ENCODE measurements around the gene GPX3.

The GPX3 gene

DNA sequence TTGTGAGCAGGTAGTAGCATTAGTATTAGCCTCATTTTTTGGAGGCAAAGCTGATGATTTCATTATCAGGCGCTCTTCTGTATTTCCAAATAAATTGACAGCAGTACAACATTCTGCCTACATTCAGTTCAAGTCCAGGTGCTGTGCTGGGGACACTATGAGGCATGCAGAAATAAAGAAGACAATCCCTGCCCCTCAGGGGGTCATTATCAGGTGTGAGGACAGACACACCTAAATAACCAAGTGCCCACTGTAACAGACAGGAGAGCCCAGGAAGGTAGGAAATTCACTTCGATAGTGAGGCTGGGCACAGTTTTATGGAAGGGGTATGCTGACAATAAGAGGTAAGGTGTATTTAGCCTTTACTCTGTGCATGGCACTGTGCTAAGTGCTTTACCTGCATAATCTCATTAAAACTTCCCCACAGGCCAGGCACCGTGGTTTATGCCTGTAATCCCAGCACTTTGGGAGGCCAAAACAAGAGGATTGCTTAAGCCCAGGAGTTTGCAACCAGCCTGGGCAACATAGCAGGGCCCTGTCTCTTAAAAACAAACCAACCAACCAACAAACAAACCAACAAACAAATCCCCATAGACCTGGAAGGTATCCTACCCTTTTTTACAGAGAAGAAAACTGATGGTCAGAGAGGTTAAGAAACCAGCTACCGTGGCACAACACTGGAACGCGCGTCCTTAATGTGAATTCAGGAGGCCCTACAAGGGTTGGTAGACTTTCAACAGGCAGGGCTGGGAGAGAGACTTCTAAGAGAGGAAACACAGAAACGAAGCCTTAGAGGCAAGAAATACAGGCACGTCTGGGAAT, 17.5 kb upstream of the GPX3 start:
- no peak overlapping the region for H3K4me3 ChIP-seq (replicated peaks; ENCODE audit: low read depth, low read length)
- no peak for DNase-seq (ENCODE audit: extremely low read depth, insufficient read length)
- H3K36me3 ChIP-seq (ENCODE audit: control insufficient read depth, insufficient read depth, low read length) = no peaks in the 10 kb centered on the region
- TF ChIP-seq, protein P1, sequence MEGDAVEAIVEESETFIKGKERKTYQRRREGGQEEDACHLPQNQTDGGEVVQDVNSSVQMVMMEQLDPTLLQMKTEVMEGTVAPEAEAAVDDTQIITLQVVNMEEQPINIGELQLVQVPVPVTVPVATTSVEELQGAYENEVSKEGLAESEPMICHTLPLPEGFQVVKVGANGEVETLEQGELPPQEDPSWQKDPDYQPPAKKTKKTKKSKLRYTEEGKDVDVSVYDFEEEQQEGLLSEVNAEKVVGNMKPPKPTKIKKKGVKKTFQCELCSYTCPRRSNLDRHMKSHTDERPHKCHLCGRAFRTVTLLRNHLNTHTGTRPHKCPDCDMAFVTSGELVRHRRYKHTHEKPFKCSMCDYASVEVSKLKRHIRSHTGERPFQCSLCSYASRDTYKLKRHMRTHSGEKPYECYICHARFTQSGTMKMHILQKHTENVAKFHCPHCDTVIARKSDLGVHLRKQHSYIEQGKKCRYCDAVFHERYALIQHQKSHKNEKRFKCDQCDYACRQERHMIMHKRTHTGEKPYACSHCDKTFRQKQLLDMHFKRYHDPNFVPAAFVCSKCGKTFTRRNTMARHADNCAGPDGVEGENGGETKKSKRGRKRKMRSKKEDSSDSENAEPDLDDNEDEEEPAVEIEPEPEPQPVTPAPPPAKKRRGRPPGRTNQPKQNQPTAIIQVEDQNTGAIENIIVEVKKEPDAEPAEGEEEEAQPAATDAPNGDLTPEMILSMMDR (IDR thresholded peaks at IDR 0.05; ENCODE audit: insufficient read depth, low read length, poor library complexity, severe bottlenecking) = no peak
- no peaks in the 10 kb centered on the region for H3K27me3 ChIP-seq (replicated peaks; ENCODE audit: control insufficient read depth, insufficient read depth, low read length)

DNA sequence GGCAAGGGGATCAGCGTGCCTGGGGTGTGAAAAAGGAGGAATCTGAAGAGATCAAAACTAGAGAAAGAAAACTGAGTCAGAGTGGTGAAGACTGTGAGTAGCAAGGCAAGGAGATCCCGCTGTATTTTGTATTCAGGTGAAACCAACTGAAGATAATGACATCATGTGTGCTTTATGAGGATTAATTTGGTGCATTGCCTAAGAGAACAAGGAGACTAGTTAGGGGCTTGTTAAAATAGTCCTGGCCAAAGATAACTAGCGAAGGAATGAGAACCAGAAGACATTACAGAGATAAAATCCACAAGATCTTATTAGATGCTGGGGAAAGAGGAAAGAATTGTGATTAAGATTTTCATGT, 16.9 kb upstream of the GPX3 start:
- no peaks in the 10 kb centered on the region for H3K27me3 ChIP-seq (replicated peaks; ENCODE audit: control insufficient read depth, insufficient read depth, low read length)
- TF ChIP-seq, protein P1 (IDR thresholded peaks at IDR 0.05; ENCODE audit: insufficient read depth, low read length, poor library complexity, severe bottlenecking) = no peak
- no peaks in the 10 kb centered on the region for H3K36me3 ChIP-seq (ENCODE audit: control insufficient read depth, insufficient read depth, low read length)
- no peak overlapping the region for H3K4me3 ChIP-seq (replicated peaks; ENCODE audit: low read depth, low read length)
- DNase-seq (ENCODE audit: extremely low read depth, insufficient read length) = no peak

DNA sequence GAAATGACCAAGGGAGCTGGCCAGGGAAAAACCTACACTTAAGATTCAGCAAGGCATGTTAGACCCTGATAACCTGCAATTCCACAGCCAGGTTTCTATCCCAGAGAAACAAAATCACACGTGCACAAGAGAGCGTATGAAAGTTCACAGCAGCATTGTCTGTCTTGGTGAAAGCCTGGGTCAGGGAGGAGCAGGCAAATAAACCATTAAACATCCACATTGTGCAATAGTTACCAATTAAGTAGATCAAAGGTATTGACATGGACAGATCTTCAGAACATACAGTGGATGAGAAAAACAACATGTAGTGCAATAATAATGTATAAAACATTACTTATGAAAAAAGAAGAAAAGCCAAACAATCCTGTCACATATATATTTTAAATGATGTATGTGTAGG, 15.9 kb upstream of the GPX3 start:
- Histone ChIP-seq H3K27me3 (replicated peaks; ENCODE audit: control insufficient read depth, insufficient read depth, low read length) (no peaks in the 10 kb centered on the region), H3K4me3 (replicated peaks; ENCODE audit: low read depth, low read length) (no peak overlapping the region), H3K36me3 (ENCODE audit: control insufficient read depth, insufficient read depth, low read length) (no peaks in the 10 kb centered on the region)
- TF ChIP-seq, protein P1 (IDR thresholded peaks at IDR 0.05; ENCODE audit: insufficient read depth, low read length, poor library complexity, severe bottlenecking) = no peak
- DNase-seq (ENCODE audit: extremely low read depth, insufficient read length) = no peak

DNA sequence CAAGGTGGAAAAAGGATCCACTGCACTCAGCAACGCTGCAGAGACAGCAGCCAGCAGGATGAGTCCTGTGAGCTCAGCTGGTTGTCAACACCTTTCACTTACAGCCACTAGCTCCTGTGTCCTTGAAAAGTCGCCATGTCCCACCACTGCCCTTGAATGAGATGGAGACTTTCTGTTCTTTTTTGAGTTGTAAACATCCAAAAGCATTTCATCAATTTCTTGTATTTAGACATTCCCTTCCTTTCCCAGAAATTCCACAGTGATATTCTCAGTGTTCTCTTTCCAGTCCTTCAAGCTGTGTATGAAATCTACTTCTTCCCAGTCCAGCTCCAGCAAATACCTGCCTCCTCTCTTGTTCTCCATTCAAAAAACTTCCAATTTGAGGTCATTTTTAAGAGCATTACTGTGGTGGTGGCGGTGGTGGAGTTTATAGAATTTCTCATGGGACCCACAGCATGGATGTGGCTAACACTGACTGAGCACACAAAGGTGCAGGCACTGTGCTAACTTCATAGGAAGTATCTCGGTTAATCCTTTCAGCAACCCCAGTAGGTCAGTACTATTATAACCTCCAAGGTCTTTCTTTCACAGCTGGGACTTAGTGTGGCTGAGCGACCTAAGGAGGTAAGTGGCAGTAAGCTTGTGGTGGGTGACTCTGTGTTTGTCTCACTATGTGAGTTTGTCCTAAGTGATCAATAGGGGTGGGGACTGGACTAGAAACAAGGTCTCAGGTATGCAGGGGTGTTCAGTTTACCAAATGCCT, 15.0 kb upstream of the GPX3 start:
- no peak for DNase-seq (ENCODE audit: extremely low read depth, insufficient read length)
- no peak overlapping the region for H3K4me3 ChIP-seq (replicated peaks; ENCODE audit: low read depth, low read length)
- TF ChIP-seq, protein P1 (IDR thresholded peaks at IDR 0.05; ENCODE audit: insufficient read depth, low read length, poor library complexity, severe bottlenecking) = no peak
- H3K27me3 ChIP-seq (replicated peaks; ENCODE audit: control insufficient read depth, insufficient read depth, low read length) = no peaks in the 10 kb centered on the region
- H3K36me3 ChIP-seq (ENCODE audit: control insufficient read depth, insufficient read depth, low read length) = no peaks in the 10 kb centered on the region

DNA sequence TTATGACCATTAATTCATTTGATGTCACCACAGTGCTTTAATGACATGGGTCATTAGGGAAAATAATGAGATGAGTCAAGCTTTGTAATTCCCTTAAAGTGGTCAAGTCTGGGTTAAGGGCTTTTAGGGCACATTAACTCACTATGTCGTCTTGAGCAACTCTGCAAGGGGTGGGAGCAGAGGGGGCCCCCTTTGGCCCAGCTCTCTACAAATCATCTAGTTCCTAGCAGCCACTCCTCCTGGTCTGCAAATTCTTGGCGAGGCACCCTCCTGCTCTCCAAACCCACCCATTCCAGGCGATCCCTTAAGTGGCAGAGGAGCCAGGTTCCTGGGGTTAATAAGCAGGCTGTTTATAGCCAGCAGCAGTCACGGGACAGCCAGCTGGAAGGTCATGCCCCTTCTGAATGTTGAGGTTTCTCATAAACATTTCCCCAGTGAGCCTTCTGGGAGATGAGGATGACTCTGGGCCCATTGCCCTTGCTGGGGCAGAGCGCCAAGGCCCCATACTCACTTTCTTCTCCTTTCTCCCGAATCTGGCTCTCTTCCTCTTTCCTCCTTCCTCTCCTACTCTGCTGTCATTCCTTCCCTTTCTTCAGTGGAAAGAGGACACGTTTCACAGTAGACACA, 14.3 kb upstream of the GPX3 start:
- TF ChIP-seq, protein P1 (IDR thresholded peaks at IDR 0.05; ENCODE audit: insufficient read depth, low read length, poor library complexity, severe bottlenecking) = no peak
- Histone ChIP-seq H3K4me3 (replicated peaks; ENCODE audit: low read depth, low read length) (no peak overlapping the region), H3K36me3 (ENCODE audit: control insufficient read depth, insufficient read depth, low read length) (no peaks in the 10 kb centered on the region), H3K27me3 (replicated peaks; ENCODE audit: control insufficient read depth, insufficient read depth, low read length) (no peaks in the 10 kb centered on the region)
- DNase-seq (ENCODE audit: extremely low read depth, insufficient read length) = no peak

All from GM06990 (cell line).